Endometrial microvascular endothelial cells (primary cell): ENCODE measurements around the gene PCDHGA6. TPM values are rescaled to one million over a fixed set of nuclear protein-coding genes. Genes with fewer than 3 reads are reported as not detected.
"Not testable (repeated sequence)": the region's sequence is repeated elsewhere in the genome, so short reads cannot be mapped to it uniquely, and the experiment has no call there.

Source experiments
- in situ Hi-C: cut with HindIII; loops from 2 replicates; pipeline ENCODE4 v1.10.0; 2017; ENCODE audit warnings: low sequenced_read_pairs, low pct_unique_long_range_greater_than_20kb; ENCODE audit errors: inconsistent ontology term
- total RNA-seq: library from RNA; depleted of rRNA; stranded (reverse); fragments of >200 nt; gene quantifications from one replicate; pipeline ENCODE4 v1.2.3, GENCODE V29; 2015; ENCODE audit errors: inconsistent ontology term

PCDHGA6 gene
- total RNA-seq, 1 donor from 2014 or later = 1.2 TPM

DNA sequence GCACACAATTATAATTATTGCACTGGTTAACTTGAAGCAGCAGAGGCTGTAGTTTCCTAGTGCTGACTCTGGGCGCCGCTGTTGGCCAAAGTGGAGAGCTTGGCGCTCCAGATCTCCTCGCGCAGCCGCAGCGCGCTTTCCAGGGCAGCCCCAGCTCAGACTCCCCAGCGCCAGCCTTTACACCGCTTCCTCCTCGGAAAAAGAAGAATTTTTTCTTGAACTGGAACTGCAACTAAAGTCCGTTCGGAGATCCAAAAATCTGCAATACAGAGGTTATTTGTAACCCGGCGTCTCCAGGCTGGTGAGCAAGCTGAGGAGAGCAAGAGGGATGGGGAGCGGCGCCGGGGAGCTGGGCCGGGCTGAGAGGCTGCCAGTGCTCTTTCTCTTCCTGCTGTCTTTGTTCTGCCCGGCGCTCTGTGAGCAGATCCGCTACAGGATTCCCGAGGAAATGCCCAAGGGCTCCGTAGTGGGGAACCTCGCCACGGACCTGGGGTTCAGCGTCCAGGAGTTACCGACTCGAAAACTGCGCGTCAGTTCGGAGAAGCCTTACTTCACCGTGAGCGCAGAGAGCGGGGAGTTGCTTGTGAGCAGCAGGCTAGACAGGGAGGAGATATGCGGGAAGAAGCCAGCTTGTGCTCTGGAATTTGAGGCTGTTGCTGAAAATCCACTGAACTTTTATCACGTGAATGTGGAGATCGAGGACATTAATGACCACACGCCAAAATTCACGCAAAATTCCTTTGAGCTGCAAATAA, 14.0 kb downstream of the PCDHGA6 start, which contains the start of gene PCDHGB4:
TSS of gene PCDHGB4 (plus strand) at position 142 of the 755 bp plus-strand sequence. CDS start at position 329, 187 bp downstream.
- in situ Hi-C loops = not testable (repeated sequence)

DNA sequence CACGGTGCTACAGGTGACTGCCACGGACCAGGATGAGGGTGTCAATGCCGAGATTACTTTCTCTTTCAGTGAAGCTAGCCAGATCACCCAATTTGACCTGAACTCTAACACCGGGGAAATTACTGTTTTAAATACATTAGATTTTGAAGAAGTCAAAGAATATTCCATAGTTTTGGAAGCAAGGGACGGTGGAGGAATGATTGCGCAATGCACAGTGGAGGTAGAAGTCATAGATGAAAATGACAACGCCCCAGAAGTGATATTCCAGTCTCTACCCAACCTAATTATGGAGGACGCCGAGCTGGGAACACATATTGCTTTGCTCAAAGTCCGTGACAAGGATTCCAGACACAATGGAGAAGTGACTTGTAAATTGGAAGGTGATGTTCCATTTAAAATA, 15.0 kb downstream of the PCDHGA6 start:
- in situ Hi-C loops = no loop called here

DNA sequence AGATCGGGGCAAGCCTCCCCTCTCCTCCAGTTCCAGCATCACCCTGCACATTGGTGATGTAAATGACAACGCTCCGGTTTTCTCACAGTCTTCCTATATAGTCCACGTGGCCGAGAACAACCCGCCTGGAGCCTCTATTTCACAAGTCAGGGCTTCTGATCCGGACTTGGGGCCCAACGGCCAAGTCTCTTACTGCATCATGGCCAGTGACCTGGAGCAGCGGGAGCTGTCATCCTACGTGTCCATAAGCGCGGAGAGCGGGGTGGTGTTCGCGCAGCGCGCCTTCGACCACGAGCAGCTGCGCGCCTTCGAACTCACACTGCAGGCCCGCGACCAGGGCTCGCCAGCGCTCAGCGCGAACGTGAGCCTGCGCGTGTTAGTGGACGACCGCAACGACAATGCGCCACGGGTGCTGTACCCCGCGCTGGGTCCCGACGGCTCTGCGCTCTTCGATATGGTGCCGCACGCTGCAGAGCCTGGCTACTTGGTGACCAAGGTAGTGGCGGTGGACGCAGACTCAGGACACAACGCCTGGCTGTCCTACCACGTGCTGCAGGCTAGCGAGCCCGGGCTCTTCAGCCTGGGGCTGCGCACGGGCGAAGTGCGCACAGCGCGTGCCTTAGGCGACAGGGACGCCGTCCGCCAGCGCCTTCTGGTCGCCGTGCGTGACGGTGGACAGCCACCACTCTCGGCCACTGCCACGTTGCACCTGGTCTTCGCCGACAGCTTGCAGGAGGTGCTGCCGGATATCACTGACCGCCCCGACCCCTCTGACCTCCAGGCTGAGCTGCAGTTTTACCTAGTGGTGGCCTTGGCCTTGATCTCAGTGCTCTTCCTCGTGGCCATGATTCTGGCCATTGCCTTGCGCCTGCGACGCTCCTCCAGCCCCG, 15.7 kb downstream of the PCDHGA6 start:
- in situ Hi-C loops = no loop called here

DNA sequence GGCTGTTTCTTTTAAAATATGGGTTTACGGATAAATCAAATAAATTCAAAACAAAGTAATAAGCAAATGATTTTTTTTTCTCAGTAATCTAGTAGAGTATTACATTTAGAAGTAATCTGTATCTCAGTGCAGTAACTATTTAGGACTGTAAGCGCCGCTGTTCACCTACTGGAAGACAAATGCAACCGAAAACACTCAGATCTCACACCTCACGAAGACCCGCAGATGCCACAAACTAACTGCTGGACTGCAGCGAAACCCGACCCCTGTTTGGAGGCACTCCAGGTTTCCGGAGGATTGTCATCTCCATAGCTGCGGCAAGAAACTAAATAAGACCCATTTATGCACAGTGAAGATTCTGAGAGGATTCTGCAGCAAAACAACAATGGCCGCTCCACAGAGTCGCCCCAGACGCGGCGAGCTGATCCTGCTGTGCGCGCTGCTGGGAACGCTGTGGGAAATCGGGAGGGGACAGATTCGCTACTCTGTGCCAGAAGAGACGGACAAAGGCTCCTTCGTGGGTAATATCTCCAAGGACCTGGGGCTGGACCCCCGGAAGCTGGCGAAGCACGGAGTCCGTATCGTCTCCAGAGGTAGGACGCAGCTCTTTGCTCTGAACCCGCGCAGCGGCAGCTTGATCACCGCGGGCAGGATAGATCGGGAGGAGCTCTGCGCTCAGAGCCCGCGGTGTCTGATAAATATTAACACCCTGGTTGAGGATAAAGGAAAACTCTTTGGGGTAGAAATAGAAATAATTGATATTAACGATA, 18.9 kb downstream of the PCDHGA6 start, which contains the start of gene PCDHGA8:
TSS of gene PCDHGA8 (plus strand) at position 205 of the 770 bp plus-strand sequence. CDS start at position 386, 181 bp downstream.
- in situ Hi-C loops = no loop called here

DNA sequence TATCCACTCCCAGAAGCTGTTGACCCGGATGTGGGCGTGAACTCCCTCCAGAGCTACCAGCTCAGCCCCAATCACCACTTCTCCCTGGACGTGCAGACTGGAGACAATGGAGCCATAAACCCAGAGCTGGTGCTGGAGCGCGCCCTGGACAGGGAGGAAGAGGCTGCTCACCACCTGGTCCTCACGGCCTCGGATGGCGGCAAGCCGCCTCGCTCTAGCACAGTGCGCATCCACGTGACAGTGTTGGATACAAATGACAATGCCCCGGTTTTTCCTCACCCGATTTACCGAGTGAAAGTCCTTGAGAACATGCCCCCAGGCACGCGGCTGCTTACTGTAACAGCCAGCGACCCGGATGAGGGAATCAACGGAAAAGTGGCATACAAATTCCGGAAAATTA, 19.6 kb downstream of the PCDHGA6 start:
- in situ Hi-C loops = no loop called here

DNA sequence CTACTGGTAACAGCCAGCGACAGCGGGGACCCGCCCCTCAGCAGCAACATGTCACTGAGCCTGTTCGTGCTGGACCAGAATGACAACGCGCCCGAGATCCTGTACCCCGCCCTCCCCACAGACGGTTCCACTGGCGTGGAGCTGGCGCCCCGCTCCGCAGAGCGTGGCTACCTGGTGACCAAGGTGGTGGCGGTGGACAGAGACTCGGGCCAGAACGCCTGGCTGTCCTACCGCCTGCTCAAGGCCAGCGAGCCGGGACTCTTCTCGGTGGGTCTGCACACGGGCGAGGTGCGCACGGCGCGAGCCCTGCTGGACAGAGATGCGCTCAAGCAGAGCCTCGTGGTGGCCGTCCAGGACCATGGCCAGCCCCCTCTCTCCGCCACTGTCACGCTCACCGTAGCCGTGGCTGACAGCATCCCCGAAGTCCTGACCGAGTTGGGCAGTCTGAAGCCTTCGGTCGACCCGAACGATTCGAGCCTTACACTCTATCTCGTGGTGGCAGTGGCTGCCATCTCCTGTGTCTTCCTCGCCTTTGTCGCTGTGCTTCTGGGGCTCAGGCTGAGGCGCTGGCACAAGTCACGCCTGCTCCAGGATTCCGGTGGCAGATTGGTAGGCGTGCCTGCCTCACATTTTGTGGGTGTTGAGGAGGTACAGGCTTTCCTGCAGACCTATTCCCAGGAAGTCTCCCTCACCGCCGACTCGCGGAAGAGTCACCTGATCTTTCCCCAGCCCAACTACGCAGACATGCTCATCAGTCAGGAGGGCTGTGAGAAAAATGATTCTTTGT, 20.9 kb downstream of the PCDHGA6 start:
- in situ Hi-C loops = not testable (repeated sequence)

DNA sequence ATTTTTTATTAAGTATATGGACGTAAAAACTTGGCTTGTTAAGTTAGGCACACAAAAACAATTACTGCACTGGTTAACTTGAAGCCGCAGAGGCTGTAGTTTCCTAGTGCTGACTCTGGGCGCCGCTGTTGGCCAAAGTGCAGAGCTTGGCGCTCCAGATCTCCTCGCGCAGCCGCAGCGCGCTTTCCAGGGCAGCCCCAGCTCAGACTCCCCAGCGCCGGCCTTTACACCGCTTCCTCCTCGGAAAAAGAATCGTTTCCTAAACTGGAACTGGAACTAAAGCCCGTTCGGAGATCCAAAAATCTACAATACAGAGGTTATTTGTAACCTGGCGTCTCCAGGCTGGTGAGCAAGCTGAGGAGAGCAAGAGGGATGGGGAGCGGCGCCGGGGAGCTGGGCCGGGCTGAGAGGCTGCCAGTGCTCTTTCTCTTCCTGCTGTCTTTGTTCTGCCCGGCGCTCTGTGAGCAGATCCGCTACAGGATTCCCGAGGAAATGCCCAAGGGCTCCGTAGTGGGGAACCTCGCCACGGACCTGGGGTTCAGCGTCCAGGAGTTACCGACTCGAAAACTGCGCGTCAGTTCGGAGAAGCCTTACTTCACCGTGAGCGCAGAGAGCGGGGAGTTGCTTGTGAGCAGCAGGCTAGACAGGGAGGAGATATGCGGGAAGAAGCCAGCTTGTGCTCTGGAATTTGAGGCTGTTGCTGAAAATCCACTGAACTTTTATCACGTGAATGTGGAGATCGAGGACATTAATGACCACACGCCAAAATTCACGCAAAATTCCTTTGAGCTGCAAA, 24.3 kb downstream of the PCDHGA6 start, which contains the start of gene PCDHGB5:
TSS of gene PCDHGB5 (plus strand) at position 192 of the 796 bp plus-strand sequence. CDS start at position 373, 181 bp downstream.
- in situ Hi-C loops = not testable (repeated sequence)

DNA sequence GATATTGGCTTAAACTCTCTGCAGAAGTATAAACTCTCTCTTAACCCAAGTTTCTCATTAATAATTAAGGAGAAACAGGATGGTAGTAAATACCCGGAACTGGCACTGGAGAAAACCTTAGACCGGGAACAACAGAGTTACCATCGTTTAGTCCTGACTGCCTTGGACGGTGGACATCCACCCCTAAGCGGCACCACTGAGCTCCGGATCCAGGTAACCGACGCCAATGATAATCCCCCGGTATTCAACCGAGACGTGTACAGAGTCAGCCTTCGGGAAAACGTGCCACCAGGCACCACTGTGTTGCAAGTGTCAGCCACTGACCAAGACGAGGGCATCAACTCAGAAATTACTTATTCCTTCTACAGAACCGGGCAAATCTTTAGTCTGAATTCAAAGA, 24.9 kb downstream of the PCDHGA6 start:
- in situ Hi-C loops = no loop called here

DNA sequence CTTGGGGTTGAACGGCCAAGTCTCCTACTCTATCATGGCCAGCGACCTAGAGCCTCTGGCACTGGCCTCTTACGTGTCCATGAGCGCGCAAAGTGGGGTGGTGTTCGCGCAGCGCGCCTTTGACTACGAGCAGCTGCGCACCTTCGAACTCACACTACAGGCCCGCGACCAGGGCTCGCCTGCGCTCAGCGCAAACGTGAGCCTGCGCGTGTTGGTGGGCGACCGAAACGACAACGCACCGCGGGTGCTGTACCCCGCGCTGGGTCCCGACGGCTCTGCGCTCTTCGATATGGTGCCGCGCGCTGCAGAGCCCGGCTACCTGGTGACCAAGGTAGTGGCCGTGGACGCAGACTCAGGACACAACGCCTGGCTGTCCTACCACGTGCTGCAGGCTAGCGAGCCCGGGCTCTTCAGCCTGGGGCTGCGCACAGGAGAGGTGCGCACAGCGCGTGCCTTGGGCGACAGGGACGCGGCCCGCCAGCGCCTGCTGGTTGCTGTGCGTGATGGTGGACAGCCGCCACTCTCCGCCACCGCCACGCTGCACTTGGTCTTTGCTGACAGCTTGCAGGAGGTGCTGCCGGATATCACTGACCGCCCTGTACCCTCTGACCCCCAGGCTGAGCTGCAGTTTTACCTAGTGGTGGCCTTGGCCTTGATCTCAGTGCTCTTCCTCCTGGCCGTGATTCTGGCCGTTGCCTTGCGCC, 26.0 kb downstream of the PCDHGA6 start:
- in situ Hi-C loops = no loop called here

DNA sequence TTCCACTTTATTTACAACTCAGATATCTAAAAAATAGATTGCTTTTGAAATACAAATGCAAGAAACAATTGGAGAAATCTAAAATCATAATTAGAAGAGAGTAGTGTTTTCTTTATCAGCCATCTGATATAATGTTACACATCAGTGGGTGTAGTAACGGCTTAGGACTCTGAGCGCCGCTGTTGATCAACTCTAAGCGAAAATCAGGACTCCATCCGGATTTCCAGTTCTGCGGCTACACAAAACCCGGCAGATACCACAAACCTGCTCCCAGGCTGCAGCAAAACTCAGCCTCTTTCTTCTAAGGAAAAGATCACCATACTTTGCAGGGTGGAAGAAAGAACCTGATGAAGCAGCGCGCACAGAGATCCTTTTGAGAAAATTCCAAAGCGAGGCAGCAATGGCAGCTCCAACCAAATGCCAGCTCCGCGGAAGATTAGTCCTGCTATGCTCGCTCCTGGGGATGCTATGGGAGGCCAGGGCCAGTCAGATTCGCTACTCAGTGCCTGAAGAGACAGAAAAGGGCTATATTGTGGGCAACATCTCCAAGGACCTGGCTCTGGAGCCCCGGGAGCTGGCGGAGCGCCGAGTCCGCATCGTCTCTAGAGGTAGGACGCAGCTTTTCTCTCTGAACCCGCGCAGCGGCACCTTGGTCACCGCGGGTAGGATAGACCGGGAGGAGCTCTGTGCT, 29.0 kb downstream of the PCDHGA6 start, which contains the start of gene PCDHGA9:
TSS of gene PCDHGA9 (plus strand) at position 226 of the 691 bp plus-strand sequence. CDS start at position 401, 175 bp downstream.
- in situ Hi-C loops = no loop called here

DNA sequence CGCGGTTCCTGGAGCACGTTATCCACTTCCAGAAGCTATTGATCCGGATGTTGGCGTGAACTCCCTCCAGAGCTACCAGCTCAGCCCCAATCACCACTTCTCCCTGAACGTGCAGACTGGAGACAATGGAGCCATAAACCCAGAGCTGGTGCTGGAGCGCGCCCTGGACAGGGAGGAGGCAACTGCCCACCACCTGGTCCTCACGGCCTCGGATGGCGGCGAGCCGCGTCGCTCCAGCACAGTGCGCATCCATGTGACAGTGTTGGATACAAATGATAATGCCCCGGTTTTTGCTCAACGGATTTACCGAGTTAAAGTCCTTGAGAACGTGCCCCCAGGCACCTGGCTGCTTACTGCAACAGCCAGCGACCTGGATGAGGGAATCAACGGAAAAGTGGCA, 29.7 kb downstream of the PCDHGA6 start:
- in situ Hi-C loops = no loop called here

DNA sequence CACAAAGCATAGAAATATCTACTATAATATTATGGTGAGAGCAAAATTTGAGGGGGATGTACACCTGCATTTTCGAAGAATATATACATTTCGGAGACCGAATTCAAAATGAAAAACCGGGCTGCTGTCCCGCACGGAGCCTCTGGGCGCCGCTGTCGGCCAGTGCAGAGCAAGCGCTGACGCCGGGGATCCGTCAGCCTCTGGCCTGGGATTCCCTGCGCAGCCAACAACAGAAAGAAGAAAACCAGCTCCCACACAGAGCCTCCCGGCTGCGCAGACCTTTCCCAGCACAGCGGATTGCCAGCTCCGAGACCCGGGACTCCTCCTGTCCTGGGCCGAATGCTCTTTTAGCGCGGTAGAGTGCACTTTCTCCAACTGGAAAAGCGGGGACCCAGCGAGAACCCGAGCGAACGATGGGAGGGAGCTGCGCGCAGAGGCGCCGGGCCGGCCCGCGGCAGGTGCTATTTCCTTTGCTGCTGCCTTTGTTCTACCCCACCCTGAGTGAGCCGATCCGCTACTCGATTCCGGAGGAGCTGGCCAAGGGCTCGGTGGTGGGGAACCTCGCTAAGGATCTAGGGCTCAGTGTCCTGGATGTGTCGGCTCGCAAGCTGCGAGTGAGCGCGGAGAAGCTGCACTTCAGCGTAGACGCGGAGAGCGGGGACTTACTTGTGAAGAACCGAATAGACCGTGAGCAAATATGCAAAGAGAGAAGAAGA, 34.3 kb downstream of the PCDHGA6 start, which contains the start of gene PCDHGB6:
TSS of gene PCDHGB6 (plus strand) at position 232 of the 716 bp plus-strand sequence. CDS start at position 414, 182 bp downstream.
- in situ Hi-C loops = not testable (repeated sequence)

DNA sequence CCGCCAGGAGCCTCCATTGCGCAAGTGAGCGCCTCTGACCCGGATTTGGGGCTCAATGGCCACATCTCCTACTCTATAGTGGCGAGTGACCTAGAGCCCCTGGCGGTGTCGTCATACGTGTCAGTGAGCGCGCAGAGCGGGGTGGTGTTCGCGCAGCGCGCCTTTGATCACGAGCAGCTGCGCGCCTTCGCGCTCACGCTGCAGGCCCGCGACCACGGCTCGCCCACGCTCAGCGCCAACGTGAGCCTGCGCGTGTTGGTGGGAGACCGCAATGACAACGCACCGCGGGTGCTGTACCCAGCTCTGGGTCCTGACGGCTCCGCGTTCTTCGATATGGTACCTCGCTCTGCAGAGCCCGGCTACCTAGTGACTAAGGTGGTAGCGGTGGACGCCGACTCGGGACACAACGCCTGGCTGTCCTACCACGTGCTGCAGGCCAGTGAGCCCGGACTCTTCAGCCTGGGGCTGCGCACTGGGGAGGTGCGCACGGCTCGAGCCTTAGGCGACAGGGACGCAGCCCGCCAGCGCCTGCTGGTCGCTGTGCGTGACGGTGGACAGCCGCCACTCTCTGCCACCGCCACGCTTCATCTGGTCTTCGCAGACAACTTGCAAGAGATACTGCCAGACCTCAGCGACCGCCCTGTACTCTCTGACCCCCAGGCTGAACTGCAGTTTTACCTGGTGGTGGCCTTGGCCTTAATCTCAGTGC, 36.1 kb downstream of the PCDHGA6 start:
- in situ Hi-C loops = no loop called here

DNA sequence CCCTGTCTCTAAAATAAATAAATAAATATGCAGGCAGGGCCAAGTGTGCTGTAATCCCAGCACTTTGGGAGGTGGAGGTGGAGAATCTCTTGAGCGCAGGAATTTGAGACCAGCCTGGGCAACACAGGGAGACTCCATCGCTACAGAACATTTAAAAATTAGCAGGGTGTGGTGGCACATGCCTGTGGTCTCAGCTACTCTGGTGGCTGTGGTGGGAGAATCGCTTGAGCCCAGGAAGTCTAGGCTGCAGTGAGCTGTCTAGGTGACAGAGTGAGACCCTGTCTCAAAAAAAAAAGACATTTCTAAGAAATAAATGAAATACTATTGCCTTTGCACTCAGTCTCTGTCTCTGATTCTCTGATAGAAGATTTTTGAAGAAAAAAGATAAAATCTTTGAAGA, 37.9 kb downstream of the PCDHGA6 start:
- in situ Hi-C loops = no loop called here
